HepG2 (cell line): ENCODE data around the gene ZNF318. TPM values are rescaled to one million over a fixed set of nuclear protein-coding genes. Genes with fewer than 3 reads are reported as not detected.

ENCODE experiments used
- ATF2 ChIP-seq: sonication (generic); formaldehyde crosslinking; IDR thresholded peaks from 2 replicates; pipeline ENCODE4 v1.4.0; 2020; ENCODE audit warnings: missing genetic modification reagents
- BORCS8-MEF2B ChIP-seq: sonication (generic); formaldehyde crosslinking; IDR thresholded peaks from 2 replicates; pipeline ENCODE4 v1.8.0; 2022; ENCODE audit warnings: mild to moderate bottlenecking, missing genetic modification reagents
- BRF2 ChIP-seq: sonication (generic); formaldehyde crosslinking; IDR thresholded peaks from 2 replicates; pipeline ENCODE4 v1.8.1; 2022; ENCODE audit warnings: mild to moderate bottlenecking, missing genetic modification reagents
- CENPT ChIP-seq: sonication (generic); formaldehyde crosslinking; IDR thresholded peaks from 2 replicates; pipeline ENCODE4 v1.8.0; 2022; ENCODE audit warnings: low read depth, mild to moderate bottlenecking, moderate library complexity, missing genetic modification reagents
- HNF4A ChIP-seq: sonication (generic); formaldehyde crosslinking; IDR thresholded peaks from 2 replicates; pipeline ENCODE4 v1.4.0; 2020; ENCODE audit warnings: missing genetic modification reagents
- KLF6 ChIP-seq: IDR thresholded peaks from 2 replicates; pipeline ENCODE4 v1.8.0; 2016; ENCODE audit warnings: missing biosample characterization, missing genetic modification reagents
- NFIC ChIP-seq: IDR thresholded peaks from 2 replicates; pipeline ENCODE4 v1.6.1; 2012; ENCODE audit warnings: mild to moderate bottlenecking, low read length, inconsistent platforms
- PITX1 ChIP-seq: sonication (generic); formaldehyde crosslinking; IDR thresholded peaks from 2 replicates; pipeline ENCODE4 v1.5.1; 2020; ENCODE audit warnings: mild to moderate bottlenecking, missing genetic modification reagents
- PPARG ChIP-seq: conservative IDR thresholded peaks from 2 replicates; pipeline ENCODE4 v1.6.1; 2016; ENCODE audit warnings: missing biosample characterization, missing genetic modification reagents
- RBFOX2 ChIP-seq: fragments of 200-400 bp; formaldehyde crosslinking; IDR thresholded peaks from 2 replicates; pipeline ENCODE4 v1.6.1; 2017; ENCODE audit warnings: low read depth, mild to moderate bottlenecking, low read length
- RNF219 ChIP-seq: sonication (generic); formaldehyde crosslinking; IDR thresholded peaks from 2 replicates; pipeline ENCODE4 v1.5.0; 2020; ENCODE audit warnings: mild to moderate bottlenecking, missing genetic modification reagents
- SRSF4 ChIP-seq: fragments of 200-400 bp; formaldehyde crosslinking; IDR thresholded peaks from one replicate; pipeline ENCODE4 v1.6.1; 2018; ENCODE audit warnings: mild to moderate bottlenecking, low read depth, low read length, moderate library complexity; ENCODE audit not compliant: poor library complexity, severe bottlenecking
- ZBTB20 ChIP-seq: sonication (generic); formaldehyde crosslinking; IDR thresholded peaks from 2 replicates; pipeline ENCODE4 v1.8.1; 2023; ENCODE audit warnings: missing genetic modification reagents, low read depth, mild to moderate bottlenecking, borderline replicate concordance
- ZNF337 ChIP-seq: sonication (generic); formaldehyde crosslinking; IDR thresholded peaks from 2 replicates; pipeline ENCODE4 v1.5.1; 2020; ENCODE audit warnings: missing genetic modification reagents, low read depth, mild to moderate bottlenecking, borderline replicate concordance
- polyA plus RNA-seq, 8 experiments: library from polyadenylated mRNA; depleted of rRNA in 3 of 8; stranded (reverse) in 7 of 8; unstranded in 1 of 8; fragments of >200 nt; fragmentation: Illumina TruSeq in 4 of 8; extraction: Trizol in 4 of 8; gene quantifications; 2 replicates each; pipeline versions ENCODE4 v1.2.1 to v1.2.3, GENCODE V29; 2011 to 2016; ENCODE audit warnings: low read depth in 4 of 8, missing spikeins in 1 of 8, mixed read lengths in 1 of 8; ENCODE audit not compliant: insufficient read depth in 1 of 8
- total RNA-seq, 5 experiments: library from RNA; depleted of rRNA; stranded (reverse); fragments of >200 nt; fragmentation: Illumina TruSeq; extraction: Trizol; gene quantifications; 2 replicates each; pipeline ENCODE4 v1.2.3, GENCODE V29; 2016; ENCODE audit warnings: low read depth in 1 of 5
- TF ChIP-seq, protein P1 (sequence below): sonication (generic); formaldehyde crosslinking; IDR thresholded peaks from 2 replicates; pipeline ENCODE4 v1.5.0; 2020; ENCODE audit warnings: missing genetic modification reagents, mild to moderate bottlenecking, borderline replicate concordance
- TF ChIP-seq, protein P2 (sequence below): sonication (generic); formaldehyde crosslinking; conservative IDR thresholded peaks from 2 replicates; pipeline ENCODE4 v1.8.0; 2022; ENCODE audit warnings: low read depth, missing genetic modification reagents
- TF ChIP-seq, protein P3 (sequence below): sonication (generic); formaldehyde crosslinking; IDR thresholded peaks from 2 replicates; pipeline ENCODE4 v1.5.1; 2020; ENCODE audit warnings: missing genetic modification reagents, mild to moderate bottlenecking, borderline replicate concordance

ZNF318 gene
- total and polyA plus RNA-seq, 2 of the 13 experiments (the other 11 are each of a cell fraction or from before 2014, with no cell fraction given) = 13.0 to 14.5 TPM

- TF ChIP-seq HNF4A (CRISPR knock-in tag) (peak; percentile 98), NFIC (peak; percentile 86), RNF219 (CRISPR knock-in tag) (no peak), ZBTB20 (peak; percentile 86; the same call in 1 of the 2 replicates), CENPT (CRISPR knock-in tag) (no peak), RBFOX2 (peak; percentile 54), KLF6 (peak; percentile 35; the same call in 1 of the 2 replicates), PITX1 (CRISPR knock-in tag) (peak; percentile 87), SRSF4 (no peak), ATF2 (peak; percentile 21; the same call in 1 of the 2 replicates), BRF2 (no peak), PPARG (CRISPR knock-in tag) (peak; percentile 93), ZNF337 (CRISPR knock-in tag) (0 out of 2 replicates have a peak, but pooled peaks have one; percentile 56), BORCS8-MEF2B (CRISPR knock-in tag) (peak; percentile 48; the same call in 1 of the 2 replicates)
- TF ChIP-seq, protein P1, sequence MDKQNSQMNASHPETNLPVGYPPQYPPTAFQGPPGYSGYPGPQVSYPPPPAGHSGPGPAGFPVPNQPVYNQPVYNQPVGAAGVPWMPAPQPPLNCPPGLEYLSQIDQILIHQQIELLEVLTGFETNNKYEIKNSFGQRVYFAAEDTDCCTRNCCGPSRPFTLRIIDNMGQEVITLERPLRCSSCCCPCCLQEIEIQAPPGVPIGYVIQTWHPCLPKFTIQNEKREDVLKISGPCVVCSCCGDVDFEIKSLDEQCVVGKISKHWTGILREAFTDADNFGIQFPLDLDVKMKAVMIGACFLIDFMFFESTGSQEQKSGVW (CRISPR knock-in tag) = no peak
- TF ChIP-seq, protein P2, sequence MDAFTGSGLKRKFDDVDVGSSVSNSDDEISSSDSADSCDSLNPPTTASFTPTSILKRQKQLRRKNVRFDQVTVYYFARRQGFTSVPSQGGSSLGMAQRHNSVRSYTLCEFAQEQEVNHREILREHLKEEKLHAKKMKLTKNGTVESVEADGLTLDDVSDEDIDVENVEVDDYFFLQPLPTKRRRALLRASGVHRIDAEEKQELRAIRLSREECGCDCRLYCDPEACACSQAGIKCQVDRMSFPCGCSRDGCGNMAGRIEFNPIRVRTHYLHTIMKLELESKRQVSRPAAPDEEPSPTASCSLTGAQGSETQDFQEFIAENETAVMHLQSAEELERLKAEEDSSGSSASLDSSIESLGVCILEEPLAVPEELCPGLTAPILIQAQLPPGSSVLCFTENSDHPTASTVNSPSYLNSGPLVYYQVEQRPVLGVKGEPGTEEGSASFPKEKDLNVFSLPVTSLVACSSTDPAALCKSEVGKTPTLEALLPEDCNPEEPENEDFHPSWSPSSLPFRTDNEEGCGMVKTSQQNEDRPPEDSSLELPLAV (CRISPR knock-in tag) = no peak
- TF ChIP-seq, protein P3, sequence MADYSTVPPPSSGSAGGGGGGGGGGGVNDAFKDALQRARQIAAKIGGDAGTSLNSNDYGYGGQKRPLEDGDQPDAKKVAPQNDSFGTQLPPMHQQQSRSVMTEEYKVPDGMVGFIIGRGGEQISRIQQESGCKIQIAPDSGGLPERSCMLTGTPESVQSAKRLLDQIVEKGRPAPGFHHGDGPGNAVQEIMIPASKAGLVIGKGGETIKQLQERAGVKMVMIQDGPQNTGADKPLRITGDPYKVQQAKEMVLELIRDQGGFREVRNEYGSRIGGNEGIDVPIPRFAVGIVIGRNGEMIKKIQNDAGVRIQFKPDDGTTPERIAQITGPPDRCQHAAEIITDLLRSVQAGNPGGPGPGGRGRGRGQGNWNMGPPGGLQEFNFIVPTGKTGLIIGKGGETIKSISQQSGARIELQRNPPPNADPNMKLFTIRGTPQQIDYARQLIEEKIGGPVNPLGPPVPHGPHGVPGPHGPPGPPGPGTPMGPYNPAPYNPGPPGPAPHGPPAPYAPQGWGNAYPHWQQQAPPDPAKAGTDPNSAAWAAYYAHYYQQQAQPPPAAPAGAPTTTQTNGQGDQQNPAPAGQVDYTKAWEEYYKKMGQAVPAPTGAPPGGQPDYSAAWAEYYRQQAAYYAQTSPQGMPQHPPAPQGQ (CRISPR knock-in tag) = 0 out of 2 replicates have a peak, but pooled peaks have one; percentile 69
Observed at GRCh38 chr6:43290905-43291355, 78.5 kb downstream of the ZNF318 start (continued).
